Panc1 (cell line): ENCODE data around the gene TEX13C. TPM values are rescaled to one million over a fixed set of nuclear protein-coding genes. Genes with fewer than 3 reads are reported as not detected.
"Not testable (repeated sequence)": the region's sequence is repeated elsewhere in the genome, so short reads cannot be mapped to it uniquely, and the experiment has no call there.

Experiments used
- ATAC-seq: fragments of 200-7000 bp; cut with Tn5 transposase; 2 replicates; pipeline ENCODE4 v1.9.1; 2020; ENCODE audit warnings: mild to moderate bottlenecking, moderate library complexity
- BruUV-seq: library from RNA; stranded (reverse); fragments of 400-500 nt; replicated peaks from 2 replicates; lab custom pipeline; 2021; lab: Mats Ljungman, UMichigan
- CTCF ChIA-PET: fragments of 300-600 bp; sonication (Branson Sonifier 250); formaldehyde crosslinking; loops from one replicate; lab custom pipeline; 2022; ENCODE audit warnings: antibody characterized with exemption; lab: Charles Lee
- POLR2A ChIA-PET: fragments of 300-600 bp; sonication (Branson Sonifier 250); formaldehyde crosslinking; loops from one replicate; lab custom pipeline; 2022; ENCODE audit warnings: antibody characterized with exemption; lab: Charles Lee
- DNase-seq: peaks from one replicate; pipeline ENCODE4 v3.0.0-alpha.2; 2010; ENCODE audit warnings: low read depth, low spot score
- H3K27ac ChIP-seq: 2 replicates; pipeline ENCODE4 v1.5.1; 2011; ENCODE audit warnings: mild to moderate bottlenecking, low read length, inconsistent platforms
- H3K27me3 ChIP-seq: fragments of 200-500 bp; sonication (Bioruptor generic); 2 replicates; pipeline ENCODE4 v1.6.0; 2014; ENCODE audit warnings: low read length, inconsistent platforms; ENCODE audit not compliant: control insufficient read depth, insufficient read depth
- H3K36me3 ChIP-seq: fragments of 200-500 bp; sonication (Bioruptor generic); 2 replicates; pipeline ENCODE4 v1.5.1; 2014; ENCODE audit warnings: inconsistent platforms, mild to moderate bottlenecking, low read length, moderate library complexity; ENCODE audit not compliant: control insufficient read depth, insufficient read depth
- H3K4me1 ChIP-seq: 2 replicates; pipeline ENCODE4 v1.5.1; 2011; ENCODE audit warnings: inconsistent platforms, mild to moderate bottlenecking, low read length, moderate library complexity; ENCODE audit not compliant: control insufficient read depth, insufficient read depth
- H3K4me3 ChIP-seq, 2 experiments: 2 replicates each; pipeline ENCODE4 v1.5.1; 2011 to 2012; ENCODE audit warnings: low read depth in 2 of 2, low read length in 2 of 2, mild to moderate bottlenecking in 2 of 2, inconsistent platforms in 1 of 2, moderate library complexity in 1 of 2
- H3K9me3 ChIP-seq: fragments of 200-500 bp; sonication (Bioruptor generic); 2 replicates; pipeline ENCODE4 v1.5.1; 2014; ENCODE audit warnings: low read depth, mild to moderate bottlenecking, inconsistent platforms, low read length, moderate library complexity; ENCODE audit not compliant: control insufficient read depth, insufficient read depth
- POLR2AphosphoS5 ChIP-seq: IDR thresholded peaks from 2 replicates; pipeline ENCODE4 v1.6.1; 2012; ENCODE audit warnings: mild to moderate bottlenecking, low read depth, low read length, moderate library complexity
- SIN3A ChIP-seq: IDR thresholded peaks from 2 replicates; pipeline ENCODE4 v1.6.1; 2012; ENCODE audit warnings: low read depth, mild to moderate bottlenecking, low read length, moderate library complexity, borderline replicate concordance; ENCODE audit not compliant: insufficient read depth
- TCF7L2 ChIP-seq: IDR thresholded peaks from 2 replicates; pipeline ENCODE4 v1.6.1; 2011; ENCODE audit warnings: mild to moderate bottlenecking, low read depth, low read length, inconsistent platforms
- in situ Hi-C: cut with HindIII; loops from 2 replicates; pipeline ENCODE4 v1.10.0; 2016; ENCODE audit warnings: low sequenced_read_pairs, low pct_unique_long_range_greater_than_20kb
- intact Hi-C: fragments of 100-400 bp; cut with micrococcal nuclease; formaldehyde crosslinking; loops from one replicate; pipeline ENCODE4 v1.10.0; 2022; ENCODE audit not compliant: unreplicated experiment
- total RNA-seq: library from RNA; stranded (reverse); gene quantifications from one replicate; pipeline ENCODE4 v1.2.1, GENCODE V29; 2021; ENCODE audit not compliant: unreplicated experiment
- TF ChIP-seq, protein P1 (sequence below), 2 experiments: IDR thresholded peaks; 2 replicates each; pipeline ENCODE4 v1.6.1; 2011 to 2012; ENCODE audit warnings: low read depth in 2 of 2, control low read depth in 1 of 2, low read length in 1 of 2, mild to moderate bottlenecking in 1 of 2, moderate library complexity in 1 of 2; ENCODE audit not compliant: insufficient read depth in 1 of 2
- TF ChIP-seq, protein P2 (sequence below): fragments of 450-650 bp; IDR thresholded peaks from 2 replicates; pipeline ENCODE4 v1.5.1; 2017; ENCODE audit warnings: mild to moderate bottlenecking

Gene TEX13C
- total RNA-seq, 1 experiment from 2014 or later = not detected

DNA sequence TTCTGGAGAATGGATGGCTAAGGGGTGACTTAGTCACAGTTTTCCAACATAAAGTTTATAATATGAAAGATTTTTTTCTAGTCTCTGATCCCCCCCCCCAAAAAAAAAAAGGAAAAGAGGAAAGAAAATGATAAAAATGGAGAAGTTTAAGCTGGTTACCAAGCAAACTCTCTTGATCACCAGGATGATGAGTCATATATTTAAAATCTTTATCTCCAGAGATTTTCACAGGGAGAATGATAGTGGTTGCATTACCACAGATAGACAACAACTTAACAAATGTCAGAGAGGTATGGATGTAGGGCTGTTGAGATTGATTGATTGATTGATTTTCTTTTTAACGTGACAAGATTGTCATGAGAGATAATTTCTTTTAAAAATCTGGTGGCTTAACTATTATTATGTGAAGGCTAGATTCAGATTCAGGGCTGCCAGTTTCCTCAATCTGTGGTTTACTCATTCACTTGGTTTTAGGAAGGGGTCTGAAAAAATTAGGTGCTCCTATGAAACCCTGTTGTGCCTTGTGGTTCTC, 13.3 kb upstream of the TEX13C start:
- no peak for TF ChIP-seq POLR2AphosphoS5
- no peak for TF ChIP-seq SIN3A
- TF ChIP-seq, protein P1, sequence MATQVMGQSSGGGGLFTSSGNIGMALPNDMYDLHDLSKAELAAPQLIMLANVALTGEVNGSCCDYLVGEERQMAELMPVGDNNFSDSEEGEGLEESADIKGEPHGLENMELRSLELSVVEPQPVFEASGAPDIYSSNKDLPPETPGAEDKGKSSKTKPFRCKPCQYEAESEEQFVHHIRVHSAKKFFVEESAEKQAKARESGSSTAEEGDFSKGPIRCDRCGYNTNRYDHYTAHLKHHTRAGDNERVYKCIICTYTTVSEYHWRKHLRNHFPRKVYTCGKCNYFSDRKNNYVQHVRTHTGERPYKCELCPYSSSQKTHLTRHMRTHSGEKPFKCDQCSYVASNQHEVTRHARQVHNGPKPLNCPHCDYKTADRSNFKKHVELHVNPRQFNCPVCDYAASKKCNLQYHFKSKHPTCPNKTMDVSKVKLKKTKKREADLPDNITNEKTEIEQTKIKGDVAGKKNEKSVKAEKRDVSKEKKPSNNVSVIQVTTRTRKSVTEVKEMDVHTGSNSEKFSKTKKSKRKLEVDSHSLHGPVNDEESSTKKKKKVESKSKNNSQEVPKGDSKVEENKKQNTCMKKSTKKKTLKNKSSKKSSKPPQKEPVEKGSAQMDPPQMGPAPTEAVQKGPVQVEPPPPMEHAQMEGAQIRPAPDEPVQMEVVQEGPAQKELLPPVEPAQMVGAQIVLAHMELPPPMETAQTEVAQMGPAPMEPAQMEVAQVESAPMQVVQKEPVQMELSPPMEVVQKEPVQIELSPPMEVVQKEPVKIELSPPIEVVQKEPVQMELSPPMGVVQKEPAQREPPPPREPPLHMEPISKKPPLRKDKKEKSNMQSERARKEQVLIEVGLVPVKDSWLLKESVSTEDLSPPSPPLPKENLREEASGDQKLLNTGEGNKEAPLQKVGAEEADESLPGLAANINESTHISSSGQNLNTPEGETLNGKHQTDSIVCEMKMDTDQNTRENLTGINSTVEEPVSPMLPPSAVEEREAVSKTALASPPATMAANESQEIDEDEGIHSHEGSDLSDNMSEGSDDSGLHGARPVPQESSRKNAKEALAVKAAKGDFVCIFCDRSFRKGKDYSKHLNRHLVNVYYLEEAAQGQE (IDR thresholded peaks at IDR 0.05; ENCODE audit: insufficient read depth in 1 of 2, low read depth in 2 of 2, low read length in 1 of 2) = no peak
- TF ChIP-seq, protein P2, sequence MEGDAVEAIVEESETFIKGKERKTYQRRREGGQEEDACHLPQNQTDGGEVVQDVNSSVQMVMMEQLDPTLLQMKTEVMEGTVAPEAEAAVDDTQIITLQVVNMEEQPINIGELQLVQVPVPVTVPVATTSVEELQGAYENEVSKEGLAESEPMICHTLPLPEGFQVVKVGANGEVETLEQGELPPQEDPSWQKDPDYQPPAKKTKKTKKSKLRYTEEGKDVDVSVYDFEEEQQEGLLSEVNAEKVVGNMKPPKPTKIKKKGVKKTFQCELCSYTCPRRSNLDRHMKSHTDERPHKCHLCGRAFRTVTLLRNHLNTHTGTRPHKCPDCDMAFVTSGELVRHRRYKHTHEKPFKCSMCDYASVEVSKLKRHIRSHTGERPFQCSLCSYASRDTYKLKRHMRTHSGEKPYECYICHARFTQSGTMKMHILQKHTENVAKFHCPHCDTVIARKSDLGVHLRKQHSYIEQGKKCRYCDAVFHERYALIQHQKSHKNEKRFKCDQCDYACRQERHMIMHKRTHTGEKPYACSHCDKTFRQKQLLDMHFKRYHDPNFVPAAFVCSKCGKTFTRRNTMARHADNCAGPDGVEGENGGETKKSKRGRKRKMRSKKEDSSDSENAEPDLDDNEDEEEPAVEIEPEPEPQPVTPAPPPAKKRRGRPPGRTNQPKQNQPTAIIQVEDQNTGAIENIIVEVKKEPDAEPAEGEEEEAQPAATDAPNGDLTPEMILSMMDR = no peak
- TF ChIP-seq TCF7L2 = no peak
- H3K27ac ChIP-seq = no peak overlapping the region
- no peak for ATAC-seq
- DNase-seq = no peak
- no peaks in the 10 kb centered on the region for H3K27me3 ChIP-seq
- intact Hi-C loops = no loop called here
- CTCF ChIA-PET = no interaction called here
- POLR2A ChIA-PET = no interaction called here
- no peaks in the 10 kb centered on the region for H3K4me1 ChIP-seq
- no TSS peak for BruUV-seq
- H3K36me3 ChIP-seq = no peaks in the 10 kb centered on the region
- H3K4me3 ChIP-seq = no peak overlapping the region
- H3K9me3 ChIP-seq = no peaks in the 10 kb centered on the region
- in situ Hi-C loops = no loop called here

DNA sequence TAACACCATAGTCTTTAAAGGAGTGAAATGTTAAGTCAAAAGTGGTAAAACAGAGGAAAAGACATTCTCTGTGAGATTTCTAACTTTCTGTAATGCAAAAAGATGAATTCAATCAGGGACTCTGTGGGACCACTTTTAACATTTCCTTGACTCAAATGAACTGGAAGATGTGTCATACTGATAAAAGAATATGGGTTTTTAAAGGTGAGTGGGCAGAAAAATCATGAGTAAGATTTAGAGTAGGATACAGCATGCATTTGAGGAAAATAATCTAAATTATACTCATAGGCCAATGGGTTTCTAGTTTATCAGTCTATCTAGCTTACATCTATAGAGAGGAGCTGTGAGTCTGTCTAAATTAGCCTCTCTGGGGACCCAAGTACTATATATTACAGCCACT, 11.0 kb upstream of the TEX13C start:
- no peaks in the 10 kb centered on the region for H3K9me3 ChIP-seq
- ATAC-seq = no peak
- no peaks in the 10 kb centered on the region for H3K4me1 ChIP-seq
- DNase-seq = no peak
- no TSS peak for BruUV-seq
- POLR2A ChIA-PET = no interaction called here
- CTCF ChIA-PET = no interaction called here
- H3K36me3 ChIP-seq = no peaks in the 10 kb centered on the region
- no peak overlapping the region for H3K4me3 ChIP-seq
- no peak overlapping the region for H3K27ac ChIP-seq
- in situ Hi-C loops (no loop called here), intact Hi-C loops (no loop called here)
- H3K27me3 ChIP-seq = no peaks in the 10 kb centered on the region
- TF ChIP-seq SIN3A (no peak), POLR2AphosphoS5 (no peak), TCF7L2 (no peak)
- TF ChIP-seq, protein P1 (IDR thresholded peaks at IDR 0.05; ENCODE audit: insufficient read depth in 1 of 2, low read depth in 2 of 2, low read length in 1 of 2) = no peak
- TF ChIP-seq, protein P2 = no peak

DNA sequence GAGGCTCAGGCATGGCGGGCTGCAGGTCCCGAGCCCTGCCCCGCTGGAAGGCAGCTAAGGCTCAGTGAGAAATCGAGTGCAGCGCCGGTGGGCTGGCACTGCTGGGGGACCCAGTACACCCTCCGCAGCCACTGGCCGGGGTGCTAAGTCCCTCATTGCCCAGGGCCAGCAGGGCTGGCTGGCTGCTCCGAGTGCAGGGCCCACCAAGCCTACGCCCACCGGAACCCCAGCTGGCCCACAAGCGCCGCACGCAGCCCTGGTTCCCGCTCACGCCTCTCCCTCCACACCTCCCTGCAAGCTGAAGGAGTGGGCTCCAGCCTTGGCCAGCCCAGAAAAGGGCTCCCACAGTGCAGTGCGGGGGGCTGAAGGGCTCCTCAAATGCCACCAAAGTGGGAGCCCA, 505 bp upstream of the TEX13C start:
- POLR2A ChIA-PET, H3K9me3 ChIP-seq, H3K27me3 ChIP-seq, in situ Hi-C loops, H3K36me3 ChIP-seq, H3K27ac ChIP-seq, CTCF ChIA-PET, H3K4me1 ChIP-seq, ATAC-seq, H3K4me3 ChIP-seq, BruUV-seq, DNase-seq, intact Hi-C loops: not testable (repeated sequence)
